GM19372 (cell line): ENCODE measurements around the gene UNC13D.
"Not testable (repeated sequence)": the region's sequence is repeated elsewhere in the genome, so short reads cannot be mapped to it uniquely, and the experiment has no call there.

ENCODE experiments used
- ATAC-seq: cut with Tn5 transposase; IDR thresholded peaks from one replicate; pipeline ENCODE4 v1.9.1; 2021; ENCODE audit warnings: mild to moderate bottlenecking, low read depth, moderate library complexity; ENCODE audit not compliant: unreplicated experiment

Gene UNC13D

DNA sequence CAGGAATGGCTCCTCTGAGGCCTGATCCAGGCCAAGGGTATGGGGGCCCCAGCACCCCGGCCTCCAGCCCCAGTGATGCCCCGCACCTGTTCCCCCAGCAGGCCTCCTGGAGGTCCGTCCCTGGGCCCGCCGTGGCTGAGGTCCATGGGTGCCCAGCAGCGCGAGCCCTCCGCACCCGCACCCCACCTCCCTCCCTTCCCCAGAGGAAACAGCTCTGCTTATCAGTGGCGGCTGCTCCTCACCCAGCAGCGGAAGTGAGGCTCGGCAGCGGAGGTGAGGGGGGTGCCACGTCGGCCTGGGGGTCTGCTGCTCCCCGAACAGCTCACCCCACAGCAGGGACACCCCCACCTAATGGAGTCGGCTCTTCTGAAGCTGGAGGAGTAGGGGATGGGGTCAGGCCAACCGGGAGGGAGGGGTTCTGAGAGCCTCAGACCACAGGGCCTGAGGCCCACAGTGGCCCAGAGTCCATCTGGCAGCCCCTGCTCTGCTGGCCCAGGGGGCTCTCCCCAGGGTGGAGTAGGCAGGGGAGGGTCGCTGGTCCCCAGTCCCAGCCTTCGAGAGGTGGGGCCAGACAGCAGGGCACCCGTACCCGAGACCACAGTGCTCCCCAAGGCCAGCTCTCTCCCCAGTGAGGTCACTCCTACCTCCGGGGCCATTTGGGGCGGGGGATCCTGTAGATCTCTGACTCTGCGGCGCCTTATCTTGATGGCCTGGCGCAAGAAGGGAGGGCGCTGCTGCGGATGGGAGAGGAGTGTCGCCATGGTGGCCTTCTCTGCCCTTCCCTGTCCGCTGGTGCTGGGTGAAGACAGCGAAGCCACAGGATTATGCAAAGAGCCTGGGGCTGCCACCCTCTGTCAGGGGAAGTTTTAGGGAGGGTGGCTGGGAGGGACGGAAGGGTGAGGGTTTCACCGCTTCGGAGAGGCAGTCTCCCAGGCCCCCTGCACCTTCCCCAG lies at the start of gene UNC13D:
Gene UNC13D, minus strand, starts transcription at position 828 of the 953 bp plus-strand sequence. Its CDS starts 67 bp downstream, at position 761.
- no peak for ATAC-seq

DNA sequence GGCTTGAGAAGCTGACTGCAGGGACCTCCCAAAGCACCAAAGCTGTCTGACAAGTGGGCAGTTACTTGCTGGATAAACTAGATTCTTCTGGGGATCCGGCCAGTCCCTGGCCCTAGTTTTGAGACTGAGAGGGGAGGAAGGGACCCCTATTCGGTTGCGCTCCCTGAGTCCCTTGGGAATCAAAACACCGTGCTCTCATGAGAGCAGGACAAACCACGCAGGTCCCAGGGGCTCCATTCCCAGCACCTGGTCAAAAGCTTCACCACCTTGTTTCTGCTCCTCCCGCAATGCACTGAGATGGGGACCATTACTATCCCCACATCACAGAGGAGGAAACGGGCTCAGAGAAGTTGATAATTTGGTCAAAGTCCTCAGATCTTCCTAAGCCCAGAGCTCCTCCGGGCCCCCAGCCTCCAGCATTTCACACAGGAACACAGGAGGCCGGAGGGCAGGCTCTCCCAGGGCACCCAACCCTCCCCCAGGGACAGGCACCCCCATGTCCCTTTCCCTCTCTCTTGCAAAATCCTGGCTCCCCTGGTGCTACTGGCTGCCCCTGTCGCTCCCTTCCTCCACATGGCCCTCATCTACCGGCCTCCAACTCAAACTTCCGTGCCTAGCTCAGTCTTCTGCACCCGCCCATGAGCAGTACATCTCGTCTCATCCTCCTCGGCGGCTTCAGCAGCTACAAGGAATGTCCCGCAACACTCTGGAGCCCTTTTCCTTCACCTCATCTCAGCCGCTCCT lies 49.3 kb upstream of the UNC13D start:
- no peak for ATAC-seq

DNA sequence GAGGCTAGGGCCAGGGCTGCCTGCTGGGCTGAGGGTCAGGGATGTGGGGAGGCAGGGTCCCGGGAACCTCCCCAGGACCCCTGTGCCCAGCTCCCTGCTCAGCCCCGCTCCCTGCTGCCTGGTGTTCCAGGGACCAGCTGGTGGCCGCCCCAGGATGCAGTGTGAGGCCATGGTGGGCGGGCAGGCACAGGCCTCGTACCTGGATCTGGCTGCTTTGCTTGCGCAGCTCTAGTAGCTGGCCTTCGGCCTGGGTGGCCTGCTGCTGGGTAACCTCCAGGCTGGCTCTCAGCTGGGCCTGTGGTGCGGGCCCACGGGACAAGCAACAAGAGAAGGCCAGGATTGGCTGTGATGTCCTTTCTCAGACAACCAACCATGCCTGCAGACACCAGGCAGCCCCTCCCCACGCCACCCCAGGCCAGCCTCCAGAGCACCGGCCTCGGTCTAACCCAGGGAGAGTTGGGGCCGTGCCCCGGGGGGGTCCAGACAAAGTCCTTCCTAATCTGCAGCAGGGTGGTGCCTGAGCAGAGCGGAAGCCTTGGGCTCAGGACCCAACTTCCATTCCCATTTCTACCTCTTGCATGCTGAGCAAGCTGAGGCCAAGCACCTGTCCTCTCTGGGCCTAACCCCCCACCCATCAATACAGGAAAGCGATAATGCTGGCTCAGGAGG lies 48.5 kb upstream of the UNC13D start:
- ATAC-seq = no peak

DNA sequence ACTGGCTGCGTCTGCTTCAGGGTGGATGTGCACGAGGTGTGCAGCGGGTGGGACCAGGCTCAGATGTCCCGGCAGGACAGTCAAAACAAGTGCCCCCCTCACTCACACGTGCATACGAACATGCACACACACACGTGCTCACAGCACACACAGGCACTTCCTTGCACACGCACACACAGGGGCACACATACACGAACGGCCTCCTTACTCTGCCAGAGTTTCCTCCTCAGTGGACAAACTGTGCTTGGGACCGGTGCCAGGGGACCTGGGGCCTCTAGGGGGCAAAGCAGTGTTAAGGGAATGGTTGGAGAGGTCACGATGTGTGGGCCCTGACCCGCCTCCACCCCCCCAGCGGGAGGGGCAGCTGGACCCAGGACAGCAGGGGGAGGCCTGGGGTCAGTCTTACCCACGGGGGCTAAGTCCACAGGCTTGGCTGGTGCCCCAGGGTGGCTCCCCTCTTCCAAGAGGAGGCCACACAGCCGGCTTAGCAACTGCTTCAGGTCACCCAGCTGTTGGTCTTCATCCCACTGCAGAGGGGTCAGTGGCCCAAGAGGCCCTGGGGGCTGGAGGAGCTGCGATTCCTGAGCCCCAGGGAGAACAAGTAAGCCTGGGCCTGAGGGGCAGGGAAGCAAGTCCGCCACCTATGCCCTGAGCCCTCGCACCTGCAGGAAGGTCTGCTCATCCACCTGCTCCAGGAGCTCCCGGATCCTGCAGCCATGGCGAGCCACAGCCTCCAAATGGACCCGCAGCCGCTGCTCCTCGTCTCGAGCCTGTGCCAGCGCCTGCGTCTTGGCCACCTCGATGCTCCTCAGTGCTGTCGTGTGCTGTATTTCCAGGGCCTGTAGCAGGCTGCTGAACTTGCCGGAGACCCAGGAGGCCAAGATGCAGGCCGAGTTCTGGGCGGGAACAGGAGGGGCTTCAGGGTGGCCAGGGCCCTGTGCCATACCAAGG lies 47.7 kb upstream of the UNC13D start:
- no peak for ATAC-seq

DNA sequence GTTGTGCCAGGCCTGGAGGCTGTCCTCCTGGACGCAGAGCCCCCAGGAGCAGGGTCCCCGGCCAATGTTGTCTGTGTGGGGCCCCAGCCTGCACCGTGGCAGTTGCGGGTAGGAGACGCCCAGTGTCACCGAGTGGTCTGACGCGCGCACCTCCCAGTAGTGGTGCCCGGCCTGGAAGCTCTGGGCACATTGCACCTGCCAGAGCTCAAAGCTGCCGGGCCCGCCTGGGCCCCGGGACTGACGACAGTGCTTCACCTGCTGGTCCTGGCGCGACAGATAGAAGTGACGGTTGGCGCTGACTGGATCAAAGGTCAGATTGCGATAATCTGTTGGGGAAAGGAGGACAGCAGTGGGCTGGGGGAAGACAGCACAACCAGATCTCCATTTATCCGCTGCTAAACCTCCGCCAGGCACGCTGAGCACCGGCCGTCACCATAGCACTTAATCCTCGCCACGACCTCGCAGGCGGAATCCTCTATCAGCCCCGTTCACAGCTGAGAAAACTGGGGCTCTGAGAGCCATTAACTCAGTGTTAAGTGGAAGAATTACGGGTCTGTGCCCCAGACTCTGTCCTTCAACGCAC lies 46.9 kb upstream of the UNC13D start:
- ATAC-seq = no peak

DNA sequence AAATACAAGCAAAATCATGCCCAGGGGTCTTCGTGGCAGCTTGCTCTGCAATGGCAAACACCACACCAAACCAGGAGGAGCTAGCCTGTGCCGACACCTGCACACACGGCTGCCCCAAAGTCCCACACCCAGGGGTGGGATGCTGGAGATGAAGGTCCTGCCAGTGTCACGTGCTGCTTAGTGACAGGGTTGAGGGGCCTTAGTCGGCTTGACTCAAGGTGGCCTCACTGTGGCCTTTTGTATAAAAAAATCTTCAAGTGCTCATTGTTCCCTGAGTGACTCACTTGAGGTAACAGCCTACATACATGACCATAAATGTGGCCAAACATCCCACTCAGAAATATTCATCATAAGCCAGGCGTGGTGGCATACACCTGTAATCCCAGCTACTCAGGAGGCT lies 45.2 kb upstream of the UNC13D start:
- no peak for ATAC-seq

DNA sequence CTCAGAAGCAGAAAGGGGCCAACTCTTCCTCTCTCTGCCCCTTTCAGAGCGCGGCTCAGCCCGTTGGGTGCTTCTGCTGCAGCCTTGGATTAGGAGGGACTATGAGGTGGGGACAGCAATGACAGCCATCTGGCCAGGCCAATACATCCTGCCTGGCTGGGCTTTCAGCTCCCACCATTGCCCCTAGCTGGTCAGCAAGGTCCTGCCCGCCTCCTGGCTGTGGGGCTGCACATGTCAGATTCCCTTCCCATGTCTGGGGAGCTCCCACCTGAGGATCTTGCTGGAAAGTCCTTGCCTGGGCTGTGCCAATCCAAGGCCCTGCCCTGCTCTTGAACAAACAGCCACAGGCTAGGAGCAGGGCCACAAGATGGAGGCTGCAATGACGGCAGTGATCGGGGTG lies 44.3 kb upstream of the UNC13D start:
- ATAC-seq = no peak

DNA sequence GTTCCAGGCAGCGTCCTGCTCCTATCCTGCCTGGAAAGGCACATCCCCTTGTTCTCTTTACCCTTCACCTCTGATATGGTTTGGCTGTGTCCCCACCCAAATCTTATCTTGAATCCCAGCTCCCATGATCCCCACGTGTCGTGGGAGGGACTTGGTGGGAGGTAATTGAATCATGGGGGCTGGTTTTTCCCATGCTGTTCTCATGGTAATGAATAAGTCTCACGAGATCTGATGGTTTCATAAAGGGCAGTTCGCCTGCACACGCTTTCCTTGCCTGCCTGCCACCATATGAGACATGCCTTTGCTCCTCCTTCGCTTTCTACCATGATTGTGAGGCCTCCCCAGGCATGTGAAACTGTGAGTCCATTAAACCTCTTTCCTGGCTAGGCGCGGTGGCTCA lies 41.7 kb upstream of the UNC13D start:
- not testable (repeated sequence) for ATAC-seq

DNA sequence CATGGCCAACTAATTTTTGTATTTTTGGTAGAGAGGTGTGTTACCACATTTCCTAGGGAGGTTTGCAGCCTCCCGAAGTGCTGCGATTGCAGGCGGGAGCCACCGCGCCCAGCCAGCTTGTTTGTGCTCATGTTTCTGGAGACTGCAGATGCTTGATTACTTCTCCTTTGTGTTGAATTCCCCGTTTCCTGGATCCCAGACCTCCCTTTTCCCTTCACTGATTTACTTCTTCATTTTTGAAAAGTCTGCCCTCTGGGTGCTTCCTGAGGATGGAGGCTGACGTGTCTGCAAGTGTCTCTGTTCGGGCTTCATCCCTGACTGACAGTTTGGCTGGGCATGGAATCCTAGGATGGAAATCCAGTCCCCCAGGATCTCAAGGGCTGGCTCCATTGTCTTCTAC lies 41.2 kb upstream of the UNC13D start:
- no peak for ATAC-seq

DNA sequence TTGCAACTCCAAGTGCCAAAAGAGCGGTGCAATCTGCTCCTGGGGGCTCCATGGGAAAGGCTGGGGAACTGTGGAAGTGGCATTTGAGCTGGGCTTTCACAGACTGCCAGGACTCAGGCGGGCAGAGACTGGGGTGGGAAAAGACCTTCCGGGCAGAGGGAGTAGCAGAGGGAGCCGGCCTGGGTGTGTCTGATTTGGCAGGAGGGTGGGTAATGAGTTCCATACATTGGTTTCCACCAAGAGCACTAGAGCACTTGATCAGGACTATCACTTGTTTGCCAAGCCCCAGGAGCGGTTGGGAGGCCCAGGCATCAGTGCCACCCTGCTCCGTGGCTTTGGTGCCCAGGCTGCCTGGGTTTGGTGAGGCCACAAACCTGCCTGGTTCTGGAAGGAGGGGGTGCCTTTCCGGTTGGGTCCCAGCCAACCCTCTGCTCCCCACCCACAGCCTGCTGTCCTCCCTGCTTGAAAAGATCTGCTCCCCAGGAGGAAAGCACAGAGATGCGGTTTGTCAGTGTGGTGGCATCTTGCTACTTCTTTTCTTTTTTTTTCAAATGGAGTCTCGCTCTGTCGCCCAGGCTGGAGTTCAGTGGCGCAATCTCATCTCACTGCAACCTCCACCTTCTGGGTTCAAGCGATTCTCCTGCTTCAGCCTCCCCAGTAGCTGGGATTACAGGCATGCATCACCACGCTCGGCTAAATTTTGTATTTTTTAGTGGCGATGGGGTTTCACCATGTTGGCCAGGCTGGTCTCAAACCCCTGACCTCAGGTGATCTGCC lies 37.7 kb upstream of the UNC13D start:
- no peak for ATAC-seq

DNA sequence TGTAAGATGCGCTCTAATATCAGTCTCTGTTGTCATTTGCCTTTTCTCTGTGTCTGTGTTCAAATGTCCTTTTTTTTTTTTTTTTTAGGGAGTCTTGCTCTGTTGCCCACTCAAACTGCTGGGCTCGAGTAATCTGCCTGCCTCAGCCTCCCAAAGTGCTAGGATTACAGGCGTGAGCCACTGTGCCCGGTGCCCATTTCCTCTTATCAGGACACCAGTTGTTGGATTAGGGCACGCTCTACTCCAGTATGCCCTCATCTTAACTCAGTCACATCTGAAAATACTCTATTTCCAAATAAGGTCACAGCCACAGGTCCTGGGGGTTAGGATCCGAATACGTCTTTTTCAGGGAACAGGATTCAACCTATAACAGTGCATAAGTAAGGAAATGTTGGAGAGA lies 36.1 kb upstream of the UNC13D start:
- ATAC-seq = no peak

DNA sequence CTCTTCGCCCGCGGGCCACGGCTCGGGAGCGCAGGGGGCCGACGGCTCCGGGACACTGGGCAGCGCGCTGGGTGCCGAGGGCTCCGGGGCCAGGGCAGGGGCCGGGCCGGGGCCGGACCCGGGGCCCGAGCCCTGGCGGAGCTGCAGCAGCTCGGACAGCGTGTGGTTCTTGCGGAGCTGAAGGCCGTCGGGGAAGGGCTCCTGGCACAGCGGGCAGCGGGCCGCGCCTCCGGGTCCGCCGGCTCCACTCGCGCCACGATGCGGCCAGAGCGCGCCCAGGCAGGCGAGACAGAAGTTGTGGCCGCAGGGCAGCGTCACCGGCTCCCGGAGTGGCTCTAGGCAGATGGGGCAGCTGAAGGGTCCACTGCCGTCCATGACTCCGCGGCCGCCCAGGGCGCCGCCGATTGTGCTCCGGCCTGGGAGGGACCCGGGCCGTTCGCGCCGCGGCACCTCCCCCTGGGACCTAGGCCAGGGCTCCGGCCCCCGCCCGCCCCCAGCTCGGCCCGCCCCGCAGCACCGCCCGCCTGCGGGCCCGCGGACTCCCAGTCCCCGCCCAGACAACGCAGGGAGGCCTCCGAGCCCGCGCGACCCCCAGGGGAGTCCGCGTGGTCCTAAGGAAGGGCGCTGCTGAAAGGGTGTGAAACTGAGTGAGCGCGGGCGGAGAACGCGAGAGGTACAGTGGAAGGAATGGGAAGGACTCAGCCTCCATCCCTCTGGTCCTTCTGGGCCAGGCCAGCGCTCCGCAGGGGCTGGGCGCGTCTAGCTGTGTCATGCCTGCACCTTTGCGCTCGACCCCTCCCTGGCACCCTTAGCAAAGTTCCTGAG lies 34.2 kb upstream of the UNC13D start, which contains the start of gene TRIM47:
Gene TRIM47, minus strand, starts transcription at position 408 of the 825 bp plus-strand sequence. Its CDS starts 33 bp downstream, at position 375.
- ATAC-seq = no peak

DNA sequence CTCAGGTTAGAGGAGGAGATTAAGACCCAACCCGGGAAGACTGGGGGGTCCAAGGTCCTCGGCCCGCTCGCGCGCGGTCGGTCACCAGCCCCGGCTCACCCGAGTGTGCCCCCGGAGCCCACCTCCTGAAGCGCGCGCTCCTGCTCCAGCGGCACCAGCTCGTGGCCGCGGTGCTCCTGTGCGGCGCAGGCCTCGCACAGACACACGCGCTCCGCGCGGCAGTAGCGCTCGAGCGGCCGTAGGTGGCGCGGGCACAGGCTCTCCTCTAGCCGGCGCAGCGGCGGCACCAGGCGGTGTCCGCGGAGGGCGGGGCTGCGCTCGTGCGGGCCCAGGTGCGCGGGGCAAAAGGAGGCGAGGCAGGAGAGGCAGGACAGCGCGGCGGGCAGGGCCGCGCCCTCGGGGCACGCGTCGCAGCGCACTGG lies 33.6 kb upstream of the UNC13D start:
- no peak for ATAC-seq

DNA sequence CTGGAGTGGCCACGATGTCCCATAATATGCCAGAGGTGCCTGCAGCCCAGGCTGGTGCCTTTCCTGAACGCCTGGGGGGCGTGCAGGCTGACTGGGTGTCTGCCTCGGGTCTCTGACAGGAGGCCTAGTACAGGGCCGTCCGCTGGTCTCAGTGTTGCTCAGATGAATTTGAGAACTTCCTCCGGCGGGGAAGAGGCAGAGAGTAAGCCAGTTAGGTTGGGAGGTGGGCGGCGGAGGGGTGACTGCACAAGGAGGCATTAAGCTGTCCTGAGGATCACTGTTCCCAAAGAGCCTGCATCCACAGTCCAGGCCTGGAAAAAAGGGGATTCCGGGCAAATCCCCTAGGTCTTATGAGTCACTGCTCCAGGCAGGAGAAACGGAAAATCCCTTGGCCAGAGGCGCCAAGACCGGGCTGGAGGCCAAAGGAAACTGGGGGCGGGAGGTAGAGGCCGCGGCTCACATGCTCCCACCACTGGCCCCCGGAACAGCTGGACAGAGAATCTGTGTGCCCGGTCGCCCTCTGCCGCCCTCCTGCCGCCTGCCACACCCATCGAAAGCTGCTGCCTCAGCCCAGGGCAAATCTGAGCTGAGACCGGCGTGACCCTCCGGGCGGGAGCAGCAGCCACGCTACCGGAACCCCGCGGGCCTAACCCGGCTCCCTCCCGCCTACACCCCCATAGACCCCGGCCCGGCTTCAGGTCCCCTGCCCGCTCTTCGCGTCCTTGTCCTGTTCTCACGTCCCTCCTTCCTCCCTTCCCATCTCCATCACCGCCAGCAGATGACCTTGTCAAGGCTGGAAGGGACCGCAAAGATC lies 32.9 kb upstream of the UNC13D start:
- no peak for ATAC-seq

DNA sequence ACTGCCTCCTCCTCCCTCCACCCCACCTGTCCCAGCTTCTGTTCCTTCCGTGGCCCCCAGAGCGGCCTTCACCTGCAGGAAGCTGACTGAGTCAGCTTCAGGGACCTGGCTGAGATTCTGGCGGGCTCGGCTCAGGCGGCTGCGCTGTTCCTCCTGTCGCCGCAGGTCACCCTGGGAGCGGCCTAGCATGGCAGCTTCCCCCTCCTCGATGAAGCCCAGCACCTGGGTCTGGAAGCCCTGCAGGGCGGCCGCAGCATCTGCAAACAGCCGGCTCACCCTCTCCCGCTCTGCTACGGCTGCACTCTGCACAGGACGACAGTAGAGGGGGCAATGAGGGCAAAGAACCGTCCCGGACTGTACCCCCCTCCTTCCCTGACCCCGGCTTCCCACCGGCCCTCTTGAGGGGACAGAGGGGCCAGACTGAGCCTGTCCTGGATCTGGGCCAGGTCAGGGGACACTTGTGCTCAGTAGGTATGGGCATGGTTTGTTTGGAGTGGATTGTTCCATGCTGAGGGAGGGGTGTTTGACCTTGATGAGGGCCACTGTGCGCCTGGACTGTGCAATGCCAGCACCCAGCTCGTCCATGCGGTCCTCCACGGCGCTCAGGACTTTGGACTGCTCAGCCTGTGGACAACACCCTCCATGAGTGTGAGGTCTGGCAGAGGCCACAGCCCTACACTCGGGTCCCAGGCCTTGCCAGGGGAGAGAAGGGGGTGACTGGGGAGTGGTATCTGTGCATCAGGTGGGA lies 32.2 kb upstream of the UNC13D start:
- no peak for ATAC-seq

DNA sequence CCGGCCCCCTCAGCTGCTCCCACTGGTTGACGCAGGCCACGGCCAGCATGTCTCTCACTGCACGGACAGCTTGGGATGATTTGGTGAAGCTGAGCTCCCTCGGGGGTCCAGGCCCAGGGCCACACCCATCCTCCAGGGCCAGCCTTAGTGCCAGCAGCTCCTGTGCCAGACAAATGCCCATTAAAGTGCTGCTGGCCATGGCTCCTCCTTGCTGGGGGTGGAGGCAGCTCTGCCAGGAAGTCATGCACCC lies 31.7 kb upstream of the UNC13D start:
- ATAC-seq = no peak
